ENCODE data around the gene MEIOB.

- no peak for TF ChIP-seq GLIS3 (CRISPR knock-in tag; IDR thresholded peaks at IDR 0.05)
- TF ChIP-seq CREB5 (CRISPR knock-in tag; IDR thresholded peaks at IDR 0.05; ENCODE audit: low read depth) = no peak
- TF ChIP-seq ZFP30 (CRISPR knock-in tag; IDR thresholded peaks at IDR 0.05) = no peak
- TF ChIP-seq PATZ1 (CRISPR knock-in tag; IDR thresholded peaks at IDR 0.05; ENCODE audit: borderline replicate concordance) = no peak
- TF ChIP-seq PPARA (CRISPR knock-in tag; IDR thresholded peaks at IDR 0.05; ENCODE audit: borderline replicate concordance) = no peak
- no peak for TF ChIP-seq ISL1 (CRISPR knock-in tag; IDR thresholded peaks at IDR 0.05)
- no peak for TF ChIP-seq ZFP3 (CRISPR knock-in tag; IDR thresholded peaks at IDR 0.05)
- TF ChIP-seq POU6F1 (CRISPR knock-in tag; IDR thresholded peaks at IDR 0.05; ENCODE audit: borderline replicate concordance, low read depth) = no peak
- TF ChIP-seq ARNTL (CRISPR knock-in tag; IDR thresholded peaks at IDR 0.05; ENCODE audit: borderline replicate concordance, low read depth) = no peak
- no peak for TF ChIP-seq ESRRG (CRISPR knock-in tag; IDR thresholded peaks at IDR 0.05)
- TF ChIP-seq TCF4 (CRISPR knock-in tag; IDR thresholded peaks at IDR 0.05; ENCODE audit: borderline replicate concordance) = no peak
- no peak for TF ChIP-seq ZNF8 (CRISPR knock-in tag; IDR thresholded peaks at IDR 0.05)
These were observed 45.9 kb downstream of the MEIOB start for GRCh38 chr16:1825864-1826690.
